Right lobe of liver (tissue), 6 donors: Measurements from ENCODE around the gene OR1S1. TPM values are rescaled to one million over a fixed set of nuclear protein-coding genes. Genes with fewer than 3 reads are reported as not detected.

ENCODE experiments used
- ATAC-seq, 4 donors: fragments of 200-7000 bp; cut with Tn5 transposase; one replicate each; pipeline ENCODE4 v1.9.1; 2020; ENCODE audit warnings: mild to moderate bottlenecking in 4 of 4, moderate library complexity in 4 of 4
- DNase-seq, 3 donors: peaks; one replicate each; pipeline ENCODE4 v3.0.0-alpha.2; 2020
- H3K27ac ChIP-seq, 3 donors: fragments of 200-600 bp; one replicate each; pipeline ENCODE4 v1.8.0; 2022
- H3K27me3 ChIP-seq, 2 donors: fragments of 200-600 bp; one replicate each; pipeline ENCODE4 v1.8.0; 2022
- H3K36me3 ChIP-seq, 4 donors: fragments of 200-600 bp; sonication (generic) in 1 of 4; one replicate each; pipeline versions ENCODE4 v1.5.1 to v1.8.0; 2017 to 2022; ENCODE audit warnings: control low read depth in 1 of 4
- H3K4me1 ChIP-seq, 4 donors: fragments of 200-600 bp; sonication (generic) in 1 of 4; one replicate each; pipeline versions ENCODE4 v1.5.1 to v1.8.0; 2017 to 2022; ENCODE audit warnings: control low read depth in 1 of 4
- H3K4me3 ChIP-seq, 3 donors: fragments of 200-600 bp; one replicate each; pipeline ENCODE4 v1.8.0; 2022
- H3K9me3 ChIP-seq, 4 donors: fragments of 200-600 bp; sonication (generic) in 1 of 4; one replicate each; pipeline versions ENCODE4 v1.5.1 to v1.8.0; 2017 to 2022; ENCODE audit warnings: control low read depth in 1 of 4
- CTCF ChIP-seq, 4 donors: fragments of 200-600 bp in 3 of 4; fragments of 450-650 bp in 1 of 4; IDR thresholded peaks; one replicate each; pipeline versions ENCODE4 v1.5.1 to v1.8.0; 2016 to 2022; ENCODE audit warnings: antibody characterized with exemption in 4 of 4, mild to moderate bottlenecking in 2 of 4
- POLR2A ChIP-seq: fragments of 450-650 bp; IDR thresholded peaks from one replicate; pipeline ENCODE4 v1.6.1; 2017; ENCODE audit warnings: antibody characterized with exemption, mild to moderate bottlenecking
- WGBS: methylation state at CpG from one replicate; pipeline ENCODE4 v1.1.6; 2018; ENCODE audit warnings: low coverage, low lambda C conversion rate; ENCODE audit not compliant: insufficient coverage; ENCODE audit errors: missing lambda C conversion rate; 5-methylcytosine and 5-hydroxymethylcytosine counted together
- intact Hi-C, 2 donors: fragments of 100-400 bp; cut with DNase I; formaldehyde crosslinking; loops; one replicate each; pipeline versions ENCODE4 v1.11.2 to v1.14.1; 2022
- total RNA-seq, 6 experiments: library from RNA; depleted of rRNA in 2 of 6; stranded (reverse); fragments of >200 nt in 2 of 6; fragmentation: NEBNext Ultra II Directional in 3 of 6; extraction: Animal tissue kit (Norgen Biotek cat#: 25700) in 3 of 6; gene quantifications; one replicate each; pipeline versions ENCODE4 v1.1.0 to v1.2.4, GENCODE V29; 2016 to 2023
- donor health status: DM: no; HTN: yes; CAD: no.
- donor health status: DM: no; HTN: no; CAD: no.
- donor health status: DM: no; HTN: no; CAD: no.
- donor health status: DM: no; HTN: yes; CAD: no.
- donor health status: DM: no; HTN: yes; CAD: no.

The OR1S1 gene
- total RNA-seq, 6 experiments from 2014 or later = not detected

DNA sequence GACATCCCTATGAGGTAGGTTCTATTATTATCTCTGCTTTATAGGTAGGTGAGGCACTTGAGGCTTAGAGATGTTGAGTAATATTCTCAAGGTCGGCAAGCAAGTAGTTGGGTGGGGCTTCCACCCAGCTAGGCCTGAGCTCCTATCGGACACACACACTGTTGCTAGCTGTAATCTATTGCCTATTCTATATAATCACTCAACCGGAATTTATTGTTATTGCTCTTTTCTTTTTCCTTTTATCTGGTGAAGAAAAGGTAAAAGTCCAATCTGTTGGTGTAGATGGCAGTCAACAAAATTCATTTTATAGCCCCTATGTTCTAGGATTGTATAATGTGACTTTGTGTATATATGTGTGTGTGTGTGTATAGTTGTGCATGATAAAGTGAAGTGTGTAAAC is 20.3 kb upstream of the OR1S1 start:
- DNase-seq = no peak
- H3K27me3 ChIP-seq = no peaks in the 10 kb centered on the region
- H3K36me3 ChIP-seq = no peaks in the 10 kb centered on the region
- no peaks in the 10 kb centered on the region for H3K4me1 ChIP-seq
- TF ChIP-seq CTCF (IDR thresholded peaks at IDR 0.05) (no peak), POLR2A (no peak)
- no peak overlapping the region for H3K4me3 ChIP-seq
- H3K9me3 ChIP-seq = no peaks in the 10 kb centered on the region
- intact Hi-C loops = no loop called here
- no peak for ATAC-seq
- WGBS = 65% methylated on average over 3 of the region's 3 CpGs
- no peak overlapping the region for H3K27ac ChIP-seq

DNA sequence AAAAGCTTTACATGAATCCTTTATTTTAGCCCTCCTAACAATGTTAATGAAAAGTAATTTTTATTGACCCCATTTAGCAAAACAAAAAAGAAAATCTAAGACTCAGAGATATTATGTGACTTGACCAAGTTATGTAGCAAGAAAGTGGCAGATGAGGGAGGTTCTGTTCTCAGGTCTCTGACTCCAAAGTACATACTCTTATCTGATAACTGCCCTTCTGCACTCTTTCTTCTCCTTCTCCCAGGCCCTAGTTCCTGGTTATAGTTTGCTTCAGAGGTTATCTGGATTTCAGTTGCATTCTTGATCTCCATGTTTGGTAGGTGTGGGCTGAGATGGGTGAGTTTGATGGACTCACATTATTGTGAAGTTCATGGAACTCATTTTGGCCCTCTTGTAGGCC is 19.1 kb upstream of the OR1S1 start:
- Histone ChIP-seq H3K4me1 (no peaks in the 10 kb centered on the region), H3K36me3 (no peaks in the 10 kb centered on the region), H3K4me3 (no peak overlapping the region), H3K27ac (no peak overlapping the region), H3K27me3 (no peaks in the 10 kb centered on the region), H3K9me3 (no peaks in the 10 kb centered on the region)
- ATAC-seq (no peak), DNase-seq (no peak)
- intact Hi-C loops = no loop called here
- TF ChIP-seq CTCF (IDR thresholded peaks at IDR 0.05) (no peak), POLR2A (no peak)

- TF ChIP-seq CTCF (IDR thresholded peaks at IDR 0.05) (no peak), POLR2A (no peak)
- no peak for ATAC-seq
- no peak overlapping the region for H3K27ac ChIP-seq
- H3K9me3 ChIP-seq = no peaks in the 10 kb centered on the region
- intact Hi-C loops = no loop called here
- no peaks in the 10 kb centered on the region for H3K4me1 ChIP-seq
- no peaks in the 10 kb centered on the region for H3K36me3 ChIP-seq
- DNase-seq = no peak
- WGBS = 64% methylated on average over 2 of the region's 2 CpGs
- no peaks in the 10 kb centered on the region for H3K27me3 ChIP-seq
- no peak overlapping the region for H3K4me3 ChIP-seq
Measured at GRCh38 chr11:58195939-58196338, 16.6 kb upstream of the OR1S1 start.

- no peak for DNase-seq
- Histone ChIP-seq H3K27me3 (no peaks in the 10 kb centered on the region), H3K36me3 (no peaks in the 10 kb centered on the region), H3K4me1 (no peaks in the 10 kb centered on the region), H3K27ac (no peak overlapping the region), H3K9me3 (no peaks in the 10 kb centered on the region), H3K4me3 (no peak overlapping the region)
- intact Hi-C loops = no loop called here
- no peak for TF ChIP-seq CTCF (IDR thresholded peaks at IDR 0.05)
- no peak for TF ChIP-seq POLR2A
- ATAC-seq = no peak
- 21% methylated on average over 1 of the region's 1 CpG for WGBS
Measured at GRCh38 chr11:58199271-58199670, 13.2 kb upstream of the OR1S1 start.

DNA sequence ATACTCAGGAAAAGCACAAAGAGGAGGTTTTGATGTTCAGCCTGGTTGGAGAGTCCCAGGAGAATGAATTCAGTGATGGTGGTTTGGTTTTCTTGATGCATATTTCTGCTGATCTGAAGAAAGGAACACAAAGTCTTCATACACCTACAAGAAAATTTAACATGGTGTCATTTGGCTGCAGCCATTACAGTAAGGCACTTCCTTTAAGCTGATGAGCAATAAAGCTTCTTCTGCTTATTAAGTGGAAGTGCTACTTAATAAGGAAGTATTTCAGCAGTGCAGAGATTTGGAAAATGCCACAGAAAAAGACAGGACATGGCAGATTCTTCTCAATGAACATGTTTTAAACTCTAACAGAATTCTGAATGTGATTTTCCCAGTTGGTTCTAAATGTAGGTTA is 8.5 kb upstream of the OR1S1 start, which contains the start of gene OR1S2:
Gene OR1S2, minus strand, starts transcription at position 101 of the 400 bp plus-strand sequence. Its CDS starts 0 bp downstream, at position 101.
- no peaks in the 10 kb centered on the region for H3K27me3 ChIP-seq
- H3K4me1 ChIP-seq = no peaks in the 10 kb centered on the region
- no peak within 1 kb of the TSS for H3K27ac ChIP-seq
- H3K36me3 ChIP-seq = no peaks in the 10 kb centered on the region
- intact Hi-C loops = no loop called here
- H3K4me3 ChIP-seq = no peak within 1 kb of the TSS
- DNase-seq (no peak), ATAC-seq (no peak)
- no peaks in the 10 kb centered on the region for H3K9me3 ChIP-seq
- no peak for TF ChIP-seq POLR2A
- TF ChIP-seq CTCF (IDR thresholded peaks at IDR 0.05) = no peak
